Measurements from ENCODE around the gene TYK2. TPM values are rescaled to one million over a fixed set of nuclear protein-coding genes. Genes with fewer than 3 reads are reported as not detected.
A peak's percentile ranks its signal among the peaks of the same experiment; 100 is the strongest.

The TYK2 gene
- total and polyA plus RNA-seq, 2 of the 13 experiments (the other 11 are each of a cell fraction or from before 2014, with no cell fraction given): 38.8 to 60.1 TPM

DNA sequence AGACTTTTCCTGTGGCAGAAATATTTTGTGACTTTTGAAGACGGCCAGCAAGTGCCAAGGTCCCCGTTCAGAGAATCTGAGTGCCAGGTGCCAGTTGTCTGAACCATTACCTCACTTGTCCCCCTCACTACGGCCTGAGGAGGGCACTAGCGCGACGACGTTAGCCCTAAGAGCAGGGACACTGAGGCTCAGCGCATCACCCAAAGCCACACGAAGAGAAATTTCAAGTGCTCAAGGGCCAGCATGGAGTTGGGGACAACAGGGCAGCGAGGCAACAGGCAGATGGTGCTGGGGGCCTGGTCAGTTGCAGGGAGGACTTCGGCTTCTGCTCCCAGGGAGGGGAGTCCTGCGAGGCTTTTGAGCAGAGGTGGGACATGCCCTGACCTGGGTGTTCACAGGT lies 9.5 kb upstream of the TYK2 start (continued):
- TF ChIP-seq ESRRA (CRISPR knock-in tag; IDR thresholded peaks at IDR 0.05; ENCODE audit: low read depth) (no peak), ZNF879 (CRISPR knock-in tag; IDR thresholded peaks at IDR 0.05) (no peak), IKZF4 (CRISPR knock-in tag; IDR thresholded peaks at IDR 0.05; ENCODE audit: borderline replicate concordance, low read depth, not compliant biosample characterization) (no peak), ZNF224 (CRISPR knock-in tag; IDR thresholded peaks at IDR 0.05) (no peak), CENPT (CRISPR knock-in tag; IDR thresholded peaks at IDR 0.05; ENCODE audit: low read depth) (no peak), FOXM1 (CRISPR knock-in tag; IDR thresholded peaks at IDR 0.05) (no peak), ZBTB7B (CRISPR knock-in tag; IDR thresholded peaks at IDR 0.05) (no peak), ATF7 (IDR thresholded peaks at IDR 0.05) (no peak), ATF7 (CRISPR knock-in tag; IDR thresholded peaks at IDR 0.05) (0 out of 2 replicates have a peak, but pooled peaks have one; percentile 20), RFXAP (CRISPR knock-in tag; IDR thresholded peaks at IDR 0.05; ENCODE audit: borderline replicate concordance) (no peak), RBM22 (optimal IDR thresholded peaks at IDR 0.05; ENCODE audit: low read length) (peak; percentile 90), RNF2 (conservative IDR thresholded peaks at IDR 0.05; ENCODE audit: low read depth) (no peak), MED1 (CRISPR knock-in tag; IDR thresholded peaks at IDR 0.05) (no peak), HOXA3 (CRISPR knock-in tag; IDR thresholded peaks at IDR 0.05) (no peak), SSRP1 (CRISPR knock-in tag; IDR thresholded peaks at IDR 0.05) (0 out of 2 replicates have a peak, but pooled peaks have one; percentile 47), POLR2G (IDR thresholded peaks at IDR 0.05; ENCODE audit: low read depth, low read length) (no peak; the same call in 1 of the 2 replicates), ZSCAN31 (CRISPR knock-in tag; IDR thresholded peaks at IDR 0.05; ENCODE audit: low read depth) (no peak), MAFF (IDR thresholded peaks at IDR 0.05; ENCODE audit: low read depth, low read length) (no peak), ZFP90 (CRISPR knock-in tag; IDR thresholded peaks at IDR 0.05; ENCODE audit: borderline replicate concordance) (no peak), ZMYM3 (CRISPR knock-in tag; IDR thresholded peaks at IDR 0.05) (no peak)
- TF ChIP-seq, protein P1, sequence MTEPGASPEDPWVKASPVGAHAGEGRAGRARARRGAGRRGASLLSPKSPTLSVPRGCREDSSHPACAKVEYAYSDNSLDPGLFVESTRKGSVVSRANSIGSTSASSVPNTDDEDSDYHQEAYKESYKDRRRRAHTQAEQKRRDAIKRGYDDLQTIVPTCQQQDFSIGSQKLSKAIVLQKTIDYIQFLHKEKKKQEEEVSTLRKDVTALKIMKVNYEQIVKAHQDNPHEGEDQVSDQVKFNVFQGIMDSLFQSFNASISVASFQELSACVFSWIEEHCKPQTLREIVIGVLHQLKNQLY (CRISPR knock-in tag; IDR thresholded peaks at IDR 0.05): no peak
- TF ChIP-seq, protein P2, sequence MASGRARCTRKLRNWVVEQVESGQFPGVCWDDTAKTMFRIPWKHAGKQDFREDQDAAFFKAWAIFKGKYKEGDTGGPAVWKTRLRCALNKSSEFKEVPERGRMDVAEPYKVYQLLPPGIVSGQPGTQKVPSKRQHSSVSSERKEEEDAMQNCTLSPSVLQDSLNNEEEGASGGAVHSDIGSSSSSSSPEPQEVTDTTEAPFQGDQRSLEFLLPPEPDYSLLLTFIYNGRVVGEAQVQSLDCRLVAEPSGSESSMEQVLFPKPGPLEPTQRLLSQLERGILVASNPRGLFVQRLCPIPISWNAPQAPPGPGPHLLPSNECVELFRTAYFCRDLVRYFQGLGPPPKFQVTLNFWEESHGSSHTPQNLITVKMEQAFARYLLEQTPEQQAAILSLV (CRISPR knock-in tag; IDR thresholded peaks at IDR 0.05; ENCODE audit: borderline replicate concordance): no peak
- TF ChIP-seq, protein P3, sequence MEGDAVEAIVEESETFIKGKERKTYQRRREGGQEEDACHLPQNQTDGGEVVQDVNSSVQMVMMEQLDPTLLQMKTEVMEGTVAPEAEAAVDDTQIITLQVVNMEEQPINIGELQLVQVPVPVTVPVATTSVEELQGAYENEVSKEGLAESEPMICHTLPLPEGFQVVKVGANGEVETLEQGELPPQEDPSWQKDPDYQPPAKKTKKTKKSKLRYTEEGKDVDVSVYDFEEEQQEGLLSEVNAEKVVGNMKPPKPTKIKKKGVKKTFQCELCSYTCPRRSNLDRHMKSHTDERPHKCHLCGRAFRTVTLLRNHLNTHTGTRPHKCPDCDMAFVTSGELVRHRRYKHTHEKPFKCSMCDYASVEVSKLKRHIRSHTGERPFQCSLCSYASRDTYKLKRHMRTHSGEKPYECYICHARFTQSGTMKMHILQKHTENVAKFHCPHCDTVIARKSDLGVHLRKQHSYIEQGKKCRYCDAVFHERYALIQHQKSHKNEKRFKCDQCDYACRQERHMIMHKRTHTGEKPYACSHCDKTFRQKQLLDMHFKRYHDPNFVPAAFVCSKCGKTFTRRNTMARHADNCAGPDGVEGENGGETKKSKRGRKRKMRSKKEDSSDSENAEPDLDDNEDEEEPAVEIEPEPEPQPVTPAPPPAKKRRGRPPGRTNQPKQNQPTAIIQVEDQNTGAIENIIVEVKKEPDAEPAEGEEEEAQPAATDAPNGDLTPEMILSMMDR (CRISPR knock-in tag; IDR thresholded peaks at IDR 0.05): peak; percentile 31
- TF ChIP-seq, protein P4, sequence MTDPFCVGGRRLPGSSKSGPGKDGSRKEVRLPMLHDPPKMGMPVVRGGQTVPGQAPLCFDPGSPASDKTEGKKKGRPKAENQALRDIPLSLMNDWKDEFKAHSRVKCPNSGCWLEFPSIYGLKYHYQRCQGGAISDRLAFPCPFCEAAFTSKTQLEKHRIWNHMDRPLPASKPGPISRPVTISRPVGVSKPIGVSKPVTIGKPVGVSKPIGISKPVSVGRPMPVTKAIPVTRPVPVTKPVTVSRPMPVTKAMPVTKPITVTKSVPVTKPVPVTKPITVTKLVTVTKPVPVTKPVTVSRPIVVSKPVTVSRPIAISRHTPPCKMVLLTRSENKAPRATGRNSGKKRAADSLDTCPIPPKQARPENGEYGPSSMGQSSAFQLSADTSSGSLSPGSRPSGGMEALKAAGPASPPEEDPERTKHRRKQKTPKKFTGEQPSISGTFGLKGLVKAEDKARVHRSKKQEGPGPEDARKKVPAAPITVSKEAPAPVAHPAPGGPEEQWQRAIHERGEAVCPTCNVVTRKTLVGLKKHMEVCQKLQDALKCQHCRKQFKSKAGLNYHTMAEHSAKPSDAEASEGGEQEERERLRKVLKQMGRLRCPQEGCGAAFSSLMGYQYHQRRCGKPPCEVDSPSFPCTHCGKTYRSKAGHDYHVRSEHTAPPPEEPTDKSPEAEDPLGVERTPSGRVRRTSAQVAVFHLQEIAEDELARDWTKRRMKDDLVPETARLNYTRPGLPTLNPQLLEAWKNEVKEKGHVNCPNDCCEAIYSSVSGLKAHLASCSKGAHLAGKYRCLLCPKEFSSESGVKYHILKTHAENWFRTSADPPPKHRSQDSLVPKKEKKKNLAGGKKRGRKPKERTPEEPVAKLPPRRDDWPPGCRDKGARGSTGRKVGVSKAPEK (CRISPR knock-in tag; IDR thresholded peaks at IDR 0.05; ENCODE audit: borderline replicate concordance): no peak
- TF ChIP-seq, protein P5, sequence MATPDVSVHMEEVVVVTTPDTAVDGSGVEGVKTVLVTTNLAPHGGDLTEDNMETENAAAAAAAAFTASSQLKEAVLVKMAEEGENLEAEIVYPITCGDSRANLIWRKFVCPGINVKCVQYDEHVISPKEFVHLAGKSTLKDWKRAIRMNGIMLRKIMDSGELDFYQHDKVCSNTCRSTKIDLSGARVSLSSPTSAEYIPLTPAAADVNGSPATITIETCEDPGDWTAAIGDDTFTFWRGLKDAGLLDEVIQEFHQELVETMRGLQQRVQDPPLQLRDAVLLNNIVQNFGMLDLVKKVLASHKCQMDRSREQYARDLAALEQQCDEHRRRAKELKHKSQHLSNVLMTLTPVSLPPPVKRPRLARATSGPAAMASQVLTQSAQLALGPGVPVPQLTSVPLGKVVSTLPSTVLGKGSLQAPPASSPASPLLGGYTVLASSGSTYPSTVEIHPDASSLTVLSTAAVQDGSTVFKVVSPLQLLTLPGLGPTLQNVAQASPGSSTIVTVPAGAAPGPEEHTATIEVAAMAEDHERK (CRISPR knock-in tag; IDR thresholded peaks at IDR 0.05; ENCODE audit: low read depth): no peak
